IMR-90 (cell line): ENCODE results near the gene KCNQ1. TPM values are rescaled to one million over a fixed set of nuclear protein-coding genes. Genes with fewer than 3 reads are reported as not detected.

Experiments
- ATAC-seq: fragments of 200-7000 bp; cut with Tn5 transposase; 2 replicates; pipeline ENCODE4 v1.9.1; 2020; ENCODE audit warnings: low read depth, mild to moderate bottlenecking, moderate library complexity
- BruUV-seq: library from RNA; stranded (reverse); fragments of 400-500 nt; replicated peaks from 2 replicates; lab custom pipeline; 2021; lab: Mats Ljungman, UMichigan
- CTCF ChIA-PET: fragments of 300-600 bp; formaldehyde crosslinking; extraction: SDS; loops from one replicate; lab custom pipeline; 2021; ENCODE audit warnings: antibody characterized with exemption; lab: Yijun Ruan, JAX
- POLR2A ChIA-PET: fragments of 300-600 bp; sonication (Branson Sonifier 250); formaldehyde crosslinking; loops from one replicate; lab custom pipeline; 2022; ENCODE audit warnings: antibody characterized with exemption; ENCODE audit not compliant: unreplicated experiment; lab: Charles Lee
- DNase-seq: peaks from one replicate; pipeline ENCODE4 v3.0.0; 2013
- H2AFZ ChIP-seq: replicated peaks from 2 replicates; pipeline ENCODE3; 2013; ENCODE audit warnings: low read length, mild to moderate bottlenecking; ENCODE audit not compliant: poor library complexity
- H2AK5ac ChIP-seq: 2 replicates; pipeline ENCODE4 v1.6.1; 2013; ENCODE audit warnings: low read depth, low read length, inconsistent platforms
- H2AK9ac ChIP-seq: replicated peaks from 2 replicates; pipeline ENCODE3; 2013; ENCODE audit warnings: mild to moderate bottlenecking, low read depth, low read length, moderate library complexity; ENCODE audit not compliant: poor library complexity
- H2BK120ac ChIP-seq: 2 replicates; pipeline ENCODE4 v1.6.1; 2013; ENCODE audit warnings: low read depth, low read length, inconsistent platforms
- H2BK15ac ChIP-seq: 3 replicates; pipeline ENCODE4 v1.6.1; 2013; ENCODE audit warnings: low read depth, low read length, inconsistent platforms
- H2BK20ac ChIP-seq: 2 replicates; pipeline ENCODE4 v1.6.1; 2013; ENCODE audit warnings: low read depth, mild to moderate bottlenecking, inconsistent platforms, low read length, moderate library complexity
- H2BK5ac ChIP-seq: 2 replicates; pipeline ENCODE4 v1.6.1; 2013; ENCODE audit warnings: mild to moderate bottlenecking, low read depth, low read length, inconsistent platforms; ENCODE audit not compliant: poor library complexity, severe bottlenecking
- H3K14ac ChIP-seq: replicated peaks from 2 replicates; pipeline ENCODE4 v1.6.1; 2013; ENCODE audit warnings: low read depth, low read length, inconsistent platforms
- H3K18ac ChIP-seq: 2 replicates; pipeline ENCODE4 v1.6.1; 2013; ENCODE audit warnings: low read depth, low read length, control low read depth
- H3K23ac ChIP-seq: 2 replicates; pipeline ENCODE4 v1.6.1; 2013; ENCODE audit warnings: low read depth, low read length, inconsistent platforms
- H3K27ac ChIP-seq: 2 replicates; pipeline ENCODE4 v1.5.1; 2013; ENCODE audit warnings: mild to moderate bottlenecking, control low read depth, low read length; ENCODE audit not compliant: insufficient read depth
- H3K27me3 ChIP-seq: 2 replicates; pipeline ENCODE4 v1.6.1; 2013; ENCODE audit warnings: low read length; ENCODE audit not compliant: control insufficient read depth, insufficient read depth
- H3K36me3 ChIP-seq: 2 replicates; pipeline ENCODE4 v1.6.1; 2013; ENCODE audit warnings: low read length, mixed read lengths; ENCODE audit not compliant: control insufficient read depth, insufficient read depth
- H3K4ac ChIP-seq: 2 replicates; pipeline ENCODE4 v1.6.1; 2013; ENCODE audit warnings: low read depth, low read length, inconsistent platforms
- H3K4me1 ChIP-seq: 2 replicates; pipeline ENCODE4 v1.6.1; 2013; ENCODE audit warnings: low read length, mixed read lengths; ENCODE audit not compliant: control insufficient read depth, insufficient read depth
- H3K4me2 ChIP-seq: 2 replicates; pipeline ENCODE4 v1.6.1; 2013; ENCODE audit warnings: low read depth, mild to moderate bottlenecking, control low read depth, low read length, moderate library complexity
- H3K4me3 ChIP-seq: 2 replicates; pipeline ENCODE4 v1.5.1; 2013; ENCODE audit warnings: low read depth, mild to moderate bottlenecking, control low read depth, low read length, moderate library complexity; ENCODE audit not compliant: insufficient read depth
- H3K56ac ChIP-seq: 2 replicates; pipeline ENCODE4 v1.6.1; 2013; ENCODE audit warnings: low read length, inconsistent platforms; ENCODE audit not compliant: insufficient read depth; ENCODE audit errors: extremely low read depth
- H3K79me1 ChIP-seq, 2 experiments: 2 replicates each; pipeline ENCODE4 v1.6.1; 2013; ENCODE audit warnings: low read length in 2 of 2, inconsistent platforms in 1 of 2, low read depth in 1 of 2
- H3K9ac ChIP-seq: 2 replicates; pipeline ENCODE4 v1.6.1; 2013; ENCODE audit warnings: low read depth, low read length, control low read depth
- H3K9me1 ChIP-seq: 2 replicates; pipeline ENCODE4 v1.6.1; 2013; ENCODE audit warnings: low read length, inconsistent platforms; ENCODE audit not compliant: insufficient read depth
- H3K9me3 ChIP-seq: 2 replicates; pipeline ENCODE4 v1.6.1; 2013; ENCODE audit warnings: low read length; ENCODE audit not compliant: control insufficient read depth, insufficient read depth
- H4K20me1 ChIP-seq: 2 replicates; pipeline ENCODE4 v1.6.1; 2013; ENCODE audit warnings: low read length, inconsistent platforms; ENCODE audit not compliant: insufficient read depth
- H4K5ac ChIP-seq: 2 replicates; pipeline ENCODE4 v1.6.1; 2013; ENCODE audit warnings: mild to moderate bottlenecking, low read depth, low read length, control low read depth
- H4K8ac ChIP-seq, 2 experiments: 2 replicates each; pipeline ENCODE4 v1.6.1; 2013; ENCODE audit warnings: low read depth in 2 of 2, low read length in 2 of 2, control low read depth in 1 of 2, inconsistent platforms in 1 of 2
- H4K91ac ChIP-seq: 2 replicates; pipeline ENCODE4 v1.6.1; 2013; ENCODE audit warnings: low read depth, low read length, inconsistent platforms; ENCODE audit not compliant: insufficient read depth
- BHLHE40 ChIP-seq: fragments of 150-350 bp; IDR thresholded peaks from 2 replicates; pipeline ENCODE4 v1.6.1; 2016; ENCODE audit warnings: mild to moderate bottlenecking, low read depth, low read length
- MAFK ChIP-seq: IDR thresholded peaks from 2 replicates; pipeline ENCODE4 v1.6.1; 2012; ENCODE audit warnings: low read depth, low read length, improper control_type of control experiment
- MAZ ChIP-seq: IDR thresholded peaks from 2 replicates; pipeline ENCODE4 v1.6.1; 2012; ENCODE audit warnings: low read depth, mild to moderate bottlenecking, low read length, improper control_type of control experiment, moderate library complexity, borderline replicate concordance
- MXI1 ChIP-seq: IDR thresholded peaks from 2 replicates; pipeline ENCODE4 v1.6.1; 2012; ENCODE audit warnings: low read depth, mild to moderate bottlenecking, low read length, moderate library complexity, borderline replicate concordance
- POLR2A ChIP-seq: IDR thresholded peaks from 2 replicates; pipeline ENCODE4 v1.6.1; 2012; ENCODE audit warnings: mild to moderate bottlenecking, low read depth, low read length
- RFX5 ChIP-seq: IDR thresholded peaks from 2 replicates; pipeline ENCODE4 v1.8.0; 2012; ENCODE audit warnings: low read depth, mild to moderate bottlenecking, low read length, moderate library complexity
- WGBS, 2 experiments: methylation state at CpG; one replicate each; pipeline versions ENCODE4 v1.1.5 to v1.1.7; 2013; ENCODE audit warnings: missing lambda C conversion rate in 2 of 2; ENCODE audit not compliant: insufficient read length in 1 of 2; ENCODE audit errors: extremely low coverage in 2 of 2; 5-methylcytosine and 5-hydroxymethylcytosine counted together
- dilution Hi-C: fragments of 300-500 bp; cut with HindIII; formaldehyde crosslinking; loops from one replicate; pipeline ENCODE4 v1.14.3; 2018; ENCODE audit warnings: low sequenced_read_pairs; ENCODE audit not compliant: unreplicated experiment
- in situ Hi-C: fragments of 300-500 bp; cut with MboI; formaldehyde crosslinking; loops from 3 replicates; pipeline ENCODE4 v1.14.3; 2019; ENCODE audit warnings: low sequenced_read_pairs, inconsistent platforms, mixed read lengths
- intact Hi-C: fragments of 100-400 bp; cut with micrococcal nuclease; formaldehyde crosslinking; loops from 2 replicates; pipeline ENCODE4 v1.10.0; 2022
- polyA plus RNA-seq, 3 experiments: library from polyadenylated mRNA; depleted of rRNA; stranded (reverse); fragments of >200 nt; gene quantifications; 2 replicates each; pipeline ENCODE4 v1.2.3, GENCODE V29; 2012; ENCODE audit warnings: low replicate concordance in 1 of 3
- total RNA-seq: library from RNA; depleted of rRNA; stranded (reverse); fragments of >200 nt; gene quantifications from 2 replicates; pipeline ENCODE4 v1.2.3, GENCODE V29; 2012
- TF ChIP-seq, protein P1 (sequence below): fragments of 150-350 bp; IDR thresholded peaks from 2 replicates; pipeline ENCODE4 v1.6.1; 2017; ENCODE audit warnings: mild to moderate bottlenecking, antibody characterized with exemption, low read length, low read depth

KCNQ1 gene
- total and polyA plus RNA-seq, 2 of the 4 experiments (the other 2 are of a cell fraction): 0.07 TPM; not detected in 1

GRCh38 chr11:2897048-2897447 lies 452.2 kb downstream of the KCNQ1 start:
- Histone ChIP-seq H3K9ac (no peak overlapping the region), H4K5ac (no peak overlapping the region), H3K27me3 (no peaks in the 10 kb centered on the region), H3K36me3 (no peaks in the 10 kb centered on the region), H2BK5ac (no peak overlapping the region), H3K23ac (no peak overlapping the region), H4K91ac (peak overlapping the region; percentile 92; the same call in 1 of the 2 replicates), H3K4me1 (peaks cover 22% of the 10 kb centered on the region), H4K8ac (no peak overlapping the region), H2AK5ac (peak overlapping the region; percentile 44; the same call in 1 of the 2 replicates), H3K4me2 (no peak overlapping the region), H2AK9ac (no peak overlapping the region), H3K9me3 (no peaks in the 10 kb centered on the region), H3K79me1 (peaks cover 0 to 17% of the 10 kb centered on the region in 2 experiments; a peak in 1 of 4 replicates), H4K20me1 (no peaks in the 10 kb centered on the region), H3K18ac (no peak overlapping the region), H2BK20ac (peak overlapping the region; percentile 95; the same call in 1 of the 2 replicates), H2BK15ac (peak overlapping the region; percentile 98; the same call in 1 of the 3 replicates), H2BK120ac (peak overlapping the region; percentile 95; the same call in 1 of the 2 replicates), H3K56ac (no peak overlapping the region), H3K4me3 (no peak overlapping the region), H3K9me1 (peaks cover 27% of the 10 kb centered on the region), H3K27ac (no peak overlapping the region), H3K14ac (no peak overlapping the region), H3K4ac (peak overlapping the region; percentile 96; the same call in 1 of the 2 replicates), H2AFZ (peak overlapping the region; percentile 28)
- dilution Hi-C loops: no loop called here
- in situ Hi-C loops: loop anchor here (10.0 to 25.0 kb wide), 2 partner anchors 472 to 710 kb away; no protein-coding TSS in a partner anchor
- BruUV-seq: no TSS peak
- ATAC-seq: no peak
- WGBS, 2 experiments: 97% methylated on average over 6 of the region's 6 CpGs; no CpG with 5 or more reads in 1 of the 2 experiments
- DNase-seq: no peak
- intact Hi-C loops: loop anchor here (10.0 kb wide), 1 partner anchor 702 kb away; no protein-coding TSS in a partner anchor
- TF ChIP-seq, protein P1, sequence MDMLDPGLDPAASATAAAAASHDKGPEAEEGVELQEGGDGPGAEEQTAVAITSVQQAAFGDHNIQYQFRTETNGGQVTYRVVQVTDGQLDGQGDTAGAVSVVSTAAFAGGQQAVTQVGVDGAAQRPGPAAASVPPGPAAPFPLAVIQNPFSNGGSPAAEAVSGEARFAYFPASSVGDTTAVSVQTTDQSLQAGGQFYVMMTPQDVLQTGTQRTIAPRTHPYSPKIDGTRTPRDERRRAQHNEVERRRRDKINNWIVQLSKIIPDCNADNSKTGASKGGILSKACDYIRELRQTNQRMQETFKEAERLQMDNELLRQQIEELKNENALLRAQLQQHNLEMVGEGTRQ: no peak
- TF ChIP-seq BHLHE40: no peak
- no peak for TF ChIP-seq MXI1
- no peak for TF ChIP-seq MAZ
- TF ChIP-seq POLR2A: no peak
- TF ChIP-seq RFX5: no peak
- no peak for TF ChIP-seq MAFK
- ChIA-PET CTCF (no interaction called here), POLR2A (no interaction called here)
